ENCODE measurements around the gene FIGN. TPM values are rescaled to one million over a fixed set of nuclear protein-coding genes. Genes with fewer than 3 reads are reported as not detected.

Gene FIGN
- total and polyA plus RNA-seq, 2 of the 13 experiments (the other 11 are each of a cell fraction or from before 2014, with no cell fraction given) = 6.6 to 6.7 TPM

DNA sequence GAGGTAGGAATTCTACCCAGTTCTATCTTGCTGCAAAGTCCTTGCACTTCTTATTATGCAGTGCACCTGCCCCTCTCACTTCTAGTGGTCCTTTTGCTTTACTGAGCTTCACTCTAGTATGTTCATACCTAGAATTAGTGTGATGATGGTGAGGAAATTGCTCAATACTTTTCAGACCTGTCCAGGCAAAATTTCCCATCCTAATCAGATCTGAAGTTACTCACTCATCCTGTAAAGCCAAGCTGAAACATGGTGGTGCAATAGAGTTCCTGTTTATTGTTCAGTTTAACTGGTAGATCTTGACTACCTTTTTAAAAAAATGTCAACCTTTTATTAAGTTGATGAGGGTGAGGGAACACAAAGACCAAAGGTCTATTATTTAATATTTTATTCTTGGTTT is 12.6 kb upstream of the FIGN start:
- no peak for FAIRE-seq
- BruUV-seq (replicated peaks) = no TSS peak
- no peaks in the 10 kb centered on the region for H3K9me3 ChIP-seq (ENCODE audit: low read length)
- no peak for DNase-seq (ENCODE audit: low spot score)
- H4K20me1 ChIP-seq (ENCODE audit: insufficient read depth, low read length) = no peaks in the 10 kb centered on the region
- ATAC-seq = no peak
- TF ChIP-seq CEBPB (IDR thresholded peaks at IDR 0.05; ENCODE audit: borderline replicate concordance, low read depth, low read length) (peak; percentile 54; the same call in 1 of the 2 replicates), ZNF614 (CRISPR knock-in tag; IDR thresholded peaks at IDR 0.05; ENCODE audit: borderline replicate concordance) (peak; percentile 72; the same call in 1 of the 2 replicates), SUZ12 (IDR thresholded peaks at IDR 0.05; ENCODE audit: low read depth, low read length) (no peak), PCBP1 (IDR thresholded peaks at IDR 0.05; ENCODE audit: borderline replicate concordance, low read depth, low read length) (no peak)
- intact Hi-C loops (cut with micrococcal nuclease; ENCODE audit: unreplicated experiment) = no loop called here
- H3K79me2 ChIP-seq (ENCODE audit: insufficient read depth, low read length) = no peaks in the 10 kb centered on the region
- no peak overlapping the region for H3K9ac ChIP-seq (ENCODE audit: insufficient read depth, low read depth, low read length)
- ChIA-PET CTCF (ENCODE audit: low intra/inter-chr PET ratio, low total read pairs) (no interaction called here), POLR2A (no interaction called here)
- in situ Hi-C loops (cut with HindIII; ENCODE audit: extremely low pct_ligation_motif_present, low pct_unique_long_range_greater_than_20kb) = no loop called here
- no peak overlapping the region for H3K27ac ChIP-seq (ENCODE audit: extremely low read length, insufficient read depth, low read length)
- H3K27me3 ChIP-seq (ENCODE audit: control insufficient read depth in 1 of 2, insufficient read depth in 2 of 2, low read length in 2 of 2) = no peaks in the 10 kb centered on the region
- no peak overlapping the region for H2AFZ ChIP-seq (ENCODE audit: low read length)
- peaks cover 6% of the 10 kb centered on the region for H3K4me1 ChIP-seq (ENCODE audit: insufficient read depth, low read length)
- no peaks in the 10 kb centered on the region for H3K36me3 ChIP-seq (replicated peaks in 1 of 2; ENCODE audit: control insufficient read depth in 1 of 2, insufficient read depth in 2 of 2, low read length in 2 of 2)
- no peak overlapping the region for H3K4me3 ChIP-seq (replicated peaks in 1 of 3; ENCODE audit: insufficient read depth in 1 of 3, low read depth in 2 of 3, low read length in 3 of 3)
- H3K4me2 ChIP-seq (ENCODE audit: low read depth, low read length) = no peak overlapping the region

DNA sequence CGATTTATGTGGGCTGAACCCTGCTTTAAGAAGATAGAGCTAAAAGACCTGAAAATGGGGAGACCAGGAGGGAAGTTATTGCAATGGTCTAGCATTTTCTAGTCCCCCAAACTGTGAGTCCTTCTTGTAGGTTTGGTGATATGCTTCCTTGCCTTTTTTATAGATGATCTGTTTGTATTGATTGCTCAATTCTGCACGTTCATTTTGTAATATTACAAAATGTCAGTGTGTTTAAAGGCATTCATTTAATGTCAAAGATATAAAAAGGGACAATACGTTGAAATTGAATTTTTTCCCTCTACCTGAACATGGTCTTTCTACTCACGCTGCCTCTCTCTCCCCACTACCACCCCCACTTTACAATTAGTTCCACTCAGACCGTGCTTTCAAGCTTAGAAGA is 5.6 kb upstream of the FIGN start:
- Histone ChIP-seq H3K4me3 (replicated peaks in 1 of 3; ENCODE audit: insufficient read depth in 1 of 3, low read depth in 2 of 3, low read length in 3 of 3) (no peak overlapping the region), H3K79me2 (ENCODE audit: insufficient read depth, low read length) (no peaks in the 10 kb centered on the region), H3K9me3 (ENCODE audit: low read length) (no peaks in the 10 kb centered on the region), H2AFZ (ENCODE audit: low read length) (no peak overlapping the region), H3K27me3 (ENCODE audit: control insufficient read depth in 1 of 2, insufficient read depth in 2 of 2, low read length in 2 of 2) (peaks cover 0 to 4% of the 10 kb centered on the region in 2 experiments; a peak in 2 of 5 replicates), H4K20me1 (ENCODE audit: insufficient read depth, low read length) (no peaks in the 10 kb centered on the region), H3K9ac (ENCODE audit: insufficient read depth, low read depth, low read length) (no peak overlapping the region), H3K4me2 (ENCODE audit: low read depth, low read length) (no peak overlapping the region), H3K4me1 (ENCODE audit: insufficient read depth, low read length) (peaks cover 22% of the 10 kb centered on the region), H3K27ac (ENCODE audit: extremely low read length, insufficient read depth, low read length) (no peak overlapping the region), H3K36me3 (replicated peaks in 1 of 2; ENCODE audit: control insufficient read depth in 1 of 2, insufficient read depth in 2 of 2, low read length in 2 of 2) (no peaks in the 10 kb centered on the region)
- FAIRE-seq = no peak
- no TSS peak for BruUV-seq (replicated peaks)
- POLR2A ChIA-PET = interaction anchor here (0.7 kb wide), 1 partner anchor 107 kb away, joined by 4 read pairs; no protein-coding TSS in a partner anchor
- WGBS (ENCODE audit: low lambda C conversion rate) = 43% methylated on average over 5 of the region's 5 CpGs
- TF ChIP-seq ZC3H4 (CRISPR knock-in tag; IDR thresholded peaks at IDR 0.05; ENCODE audit: borderline replicate concordance) (no peak), CEBPB (IDR thresholded peaks at IDR 0.05; ENCODE audit: borderline replicate concordance, low read depth, low read length) (peak; percentile 71; the same call in 1 of the 2 replicates), CC2D1A (CRISPR knock-in tag; IDR thresholded peaks at IDR 0.05) (no peak), ZNF451 (CRISPR knock-in tag; IDR thresholded peaks at IDR 0.05) (no peak)
- TF ChIP-seq, protein P1, sequence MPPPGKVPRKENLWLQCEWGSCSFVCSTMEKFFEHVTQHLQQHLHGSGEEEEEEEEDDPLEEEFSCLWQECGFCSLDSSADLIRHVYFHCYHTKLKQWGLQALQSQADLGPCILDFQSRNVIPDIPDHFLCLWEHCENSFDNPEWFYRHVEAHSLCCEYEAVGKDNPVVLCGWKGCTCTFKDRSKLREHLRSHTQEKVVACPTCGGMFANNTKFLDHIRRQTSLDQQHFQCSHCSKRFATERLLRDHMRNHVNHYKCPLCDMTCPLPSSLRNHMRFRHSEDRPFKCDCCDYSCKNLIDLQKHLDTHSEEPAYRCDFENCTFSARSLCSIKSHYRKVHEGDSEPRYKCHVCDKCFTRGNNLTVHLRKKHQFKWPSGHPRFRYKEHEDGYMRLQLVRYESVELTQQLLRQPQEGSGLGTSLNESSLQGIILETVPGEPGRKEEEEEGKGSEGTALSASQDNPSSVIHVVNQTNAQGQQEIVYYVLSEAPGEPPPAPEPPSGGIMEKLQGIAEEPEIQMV (CRISPR knock-in tag; IDR thresholded peaks at IDR 0.05; ENCODE audit: low read depth) = no peak
- TF ChIP-seq, protein P2, sequence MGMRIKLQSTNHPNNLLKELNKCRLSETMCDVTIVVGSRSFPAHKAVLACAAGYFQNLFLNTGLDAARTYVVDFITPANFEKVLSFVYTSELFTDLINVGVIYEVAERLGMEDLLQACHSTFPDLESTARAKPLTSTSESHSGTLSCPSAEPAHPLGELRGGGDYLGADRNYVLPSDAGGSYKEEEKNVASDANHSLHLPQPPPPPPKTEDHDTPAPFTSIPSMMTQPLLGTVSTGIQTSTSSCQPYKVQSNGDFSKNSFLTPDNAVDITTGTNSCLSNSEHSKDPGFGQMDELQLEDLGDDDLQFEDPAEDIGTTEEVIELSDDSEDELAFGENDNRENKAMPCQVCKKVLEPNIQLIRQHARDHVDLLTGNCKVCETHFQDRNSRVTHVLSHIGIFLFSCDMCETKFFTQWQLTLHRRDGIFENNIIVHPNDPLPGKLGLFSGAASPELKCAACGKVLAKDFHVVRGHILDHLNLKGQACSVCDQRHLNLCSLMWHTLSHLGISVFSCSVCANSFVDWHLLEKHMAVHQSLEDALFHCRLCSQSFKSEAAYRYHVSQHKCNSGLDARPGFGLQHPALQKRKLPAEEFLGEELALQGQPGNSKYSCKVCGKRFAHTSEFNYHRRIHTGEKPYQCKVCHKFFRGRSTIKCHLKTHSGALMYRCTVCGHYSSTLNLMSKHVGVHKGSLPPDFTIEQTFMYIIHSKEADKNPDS (CRISPR knock-in tag; IDR thresholded peaks at IDR 0.05) = no peak
- TF ChIP-seq, protein P3, sequence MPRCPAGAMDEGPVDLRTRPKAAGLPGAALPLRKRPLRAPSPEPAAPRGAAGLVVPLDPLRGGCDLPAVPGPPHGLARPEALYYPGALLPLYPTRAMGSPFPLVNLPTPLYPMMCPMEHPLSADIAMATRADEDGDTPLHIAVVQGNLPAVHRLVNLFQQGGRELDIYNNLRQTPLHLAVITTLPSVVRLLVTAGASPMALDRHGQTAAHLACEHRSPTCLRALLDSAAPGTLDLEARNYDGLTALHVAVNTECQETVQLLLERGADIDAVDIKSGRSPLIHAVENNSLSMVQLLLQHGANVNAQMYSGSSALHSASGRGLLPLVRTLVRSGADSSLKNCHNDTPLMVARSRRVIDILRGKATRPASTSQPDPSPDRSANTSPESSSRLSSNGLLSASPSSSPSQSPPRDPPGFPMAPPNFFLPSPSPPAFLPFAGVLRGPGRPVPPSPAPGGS (CRISPR knock-in tag; IDR thresholded peaks at IDR 0.05) = no peak
- intact Hi-C loops (cut with micrococcal nuclease; ENCODE audit: unreplicated experiment) (no loop called here), in situ Hi-C loops (cut with HindIII; ENCODE audit: extremely low pct_ligation_motif_present, low pct_unique_long_range_greater_than_20kb) (no loop called here)
- DNase-seq (ENCODE audit: low spot score) = no peak
- CTCF ChIA-PET (ENCODE audit: low intra/inter-chr PET ratio, low total read pairs) = no interaction called here
- ATAC-seq = no peak

Measured in HepG2 (cell line).